Stimulated activated CD4-positive, alpha-beta T cell treated with anti-CD3 and anti-CD28 coated beads, TNF-alpha, amount 100 ng/mL, for 1 hour (primary cell): ENCODE measurements around the gene WBP4.
A peak's percentile ranks its signal among the peaks of the same experiment; 100 is the strongest.

ENCODE experiments used
- DNase-seq, 3 donors: peaks; one replicate each; pipeline ENCODE4 v3.0.0-alpha.2; 2020; ENCODE audit warnings: low read depth in 3 of 3, low spot score in 1 of 3

WBP4 gene

DNA sequence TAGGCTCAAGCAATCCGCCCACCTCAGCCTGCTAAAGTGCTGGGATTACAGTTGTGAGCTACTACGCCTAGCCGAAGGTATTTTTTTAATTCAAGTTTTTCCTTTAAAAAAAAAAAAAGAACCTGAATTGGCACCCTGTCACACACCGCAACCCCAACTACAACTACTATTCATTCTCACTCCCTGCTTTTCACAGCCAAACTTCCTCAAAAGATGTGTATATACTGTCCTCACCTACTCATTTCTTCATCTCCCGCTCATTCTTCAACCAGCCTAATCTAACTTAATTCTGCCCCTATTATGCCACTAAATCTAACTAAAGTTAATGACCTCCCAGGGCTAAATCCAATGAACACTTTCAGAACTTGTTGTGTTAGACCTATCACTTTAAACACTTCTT is 12.7 kb upstream of the WBP4 start:
- no peak for DNase-seq

DNA sequence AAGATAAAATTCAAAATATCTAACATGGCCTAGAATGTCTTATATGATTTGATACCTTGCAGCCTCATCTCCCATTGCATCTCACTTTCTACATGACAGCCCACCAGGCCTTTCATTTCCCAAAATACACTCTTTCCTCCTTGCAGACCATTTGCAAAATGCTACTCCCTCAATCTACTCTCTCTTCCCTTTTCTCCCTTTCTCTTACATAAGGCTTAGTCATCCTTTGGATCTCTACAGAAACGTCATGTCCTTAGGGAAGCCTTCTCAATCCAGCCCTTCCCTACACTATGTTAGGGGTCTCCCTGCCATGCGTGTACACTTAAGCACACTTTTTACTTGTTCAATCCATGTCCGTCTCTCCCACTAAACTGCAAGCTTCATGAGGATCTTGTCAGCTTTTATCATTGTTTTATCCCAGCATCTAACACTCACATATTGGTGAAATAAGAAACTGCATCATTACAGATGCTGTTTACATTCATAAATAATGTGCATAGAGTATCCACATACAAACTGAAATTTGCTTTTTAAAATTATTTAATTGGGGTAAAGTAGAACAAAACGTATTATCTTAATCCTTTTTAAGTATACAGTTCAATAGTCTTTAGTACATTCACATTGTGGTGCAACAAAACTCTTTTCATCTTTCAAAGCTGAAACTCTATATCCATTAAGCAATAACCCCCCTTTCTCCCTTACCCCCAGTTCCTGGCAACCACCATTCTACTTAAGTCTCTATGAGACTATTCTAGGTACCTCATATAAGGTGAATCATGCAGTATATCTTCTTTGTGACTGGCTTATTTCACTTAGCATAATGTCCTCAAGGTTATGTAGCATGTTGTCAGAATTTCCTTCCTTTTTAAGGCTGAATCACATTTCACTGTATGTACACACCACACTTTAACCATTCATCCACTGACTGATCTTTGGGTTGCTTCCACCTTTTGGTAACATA is 11.5 kb upstream of the WBP4 start:
- no peak for DNase-seq

DNA sequence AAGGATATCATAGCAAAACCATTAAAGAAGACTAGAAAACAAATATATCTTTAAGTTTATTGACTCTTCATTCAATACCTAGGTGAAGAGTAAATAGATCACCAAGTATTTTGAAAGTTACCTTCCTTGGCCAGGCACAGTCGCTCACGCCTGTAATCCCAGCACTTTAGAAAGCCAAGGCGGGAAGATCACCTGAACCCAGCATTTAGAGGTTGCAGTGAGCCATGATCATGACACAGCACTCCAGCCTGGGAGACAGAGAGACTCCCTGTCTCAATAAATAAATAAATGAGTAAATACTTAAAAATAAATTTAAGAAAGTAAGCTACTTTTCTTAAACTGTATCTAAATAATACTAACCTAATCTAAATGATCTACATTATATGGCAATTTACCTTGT is 8.9 kb upstream of the WBP4 start:
- no peak for DNase-seq

DNA sequence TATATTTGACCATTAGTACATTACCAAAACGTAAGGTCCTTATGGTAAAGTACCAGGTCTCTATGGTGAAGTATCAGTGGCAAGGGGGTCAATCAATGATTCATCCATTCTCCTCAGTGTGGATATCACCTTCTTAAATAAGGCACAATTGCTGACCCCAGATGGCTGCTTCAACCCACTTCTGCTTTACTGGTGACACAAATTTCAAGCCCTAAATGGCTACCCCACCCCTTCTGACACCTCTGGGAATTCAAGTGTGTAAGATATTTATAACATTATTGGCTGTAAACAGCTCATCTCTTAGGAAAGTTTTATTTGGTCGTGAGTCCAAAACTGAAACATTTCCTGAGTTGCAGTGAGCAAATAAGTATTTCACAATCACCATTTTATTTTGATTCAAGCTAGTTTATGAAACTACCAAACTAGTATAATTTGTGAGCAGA is 7.9 kb upstream of the WBP4 start:
- no peak for DNase-seq

DNA sequence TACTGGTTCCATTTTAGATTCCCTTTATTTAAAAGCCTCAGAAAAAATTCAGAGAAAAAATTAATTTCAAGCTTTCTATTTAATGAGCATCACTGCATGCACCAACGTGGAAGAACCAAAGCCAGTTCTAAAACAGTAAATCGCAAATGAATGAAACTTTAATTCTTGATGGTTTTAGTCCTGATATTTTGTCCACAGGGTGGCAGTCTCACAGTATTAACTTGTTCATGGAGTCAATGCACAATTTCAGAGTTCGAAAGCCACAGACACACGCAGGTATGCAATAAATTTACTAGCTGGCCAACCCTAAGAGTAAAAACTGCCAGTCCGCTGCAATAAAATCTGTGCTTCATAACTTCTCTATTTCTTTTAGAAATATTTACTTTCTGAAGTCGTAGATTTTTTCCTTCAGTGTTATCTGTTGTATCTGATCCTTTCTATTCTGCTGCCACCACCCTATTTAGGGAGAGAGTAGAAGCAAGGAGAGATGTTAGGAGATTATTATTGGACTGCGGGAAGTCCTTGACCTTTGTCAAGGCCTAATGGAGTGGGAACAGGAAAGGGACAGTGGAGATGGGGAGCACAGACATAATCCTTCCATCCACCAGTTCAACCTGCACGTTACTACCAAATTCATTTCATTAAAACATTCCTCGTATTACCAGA is 7.0 kb upstream of the WBP4 start:
- no peak for DNase-seq

DNA sequence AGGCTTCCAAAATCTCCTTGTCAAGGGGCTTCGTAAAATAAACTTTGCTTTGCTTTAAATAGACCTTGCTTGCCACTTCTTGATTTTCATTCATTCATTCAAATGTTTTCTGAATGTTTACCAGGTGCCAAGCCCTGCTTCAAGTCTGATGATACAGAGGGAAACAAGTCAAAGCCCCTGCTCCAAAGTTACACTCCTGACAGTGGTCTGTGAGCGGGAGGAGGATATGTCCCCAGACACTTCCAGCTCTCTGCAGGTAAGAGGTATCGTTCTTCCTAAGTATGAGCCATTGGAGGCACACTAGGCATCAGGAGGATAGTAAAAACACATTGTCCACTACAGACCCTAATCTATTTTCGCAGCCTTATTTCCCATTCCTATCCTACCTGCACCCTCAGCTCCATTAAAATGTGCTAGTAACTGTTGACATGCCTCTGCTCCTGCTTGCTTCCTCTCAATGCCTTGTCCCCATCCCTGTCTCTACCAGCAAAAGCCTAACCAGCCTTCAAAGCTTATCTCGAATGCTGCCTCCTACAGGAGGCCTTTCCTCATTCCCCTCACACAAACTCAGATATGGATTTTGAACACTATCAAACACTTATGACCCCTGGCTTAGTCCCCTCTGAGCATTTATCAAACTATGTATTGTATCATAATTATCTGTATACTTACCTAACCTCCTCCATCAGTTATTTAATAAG is 6.2 kb upstream of the WBP4 start:
- no peak for DNase-seq

DNA sequence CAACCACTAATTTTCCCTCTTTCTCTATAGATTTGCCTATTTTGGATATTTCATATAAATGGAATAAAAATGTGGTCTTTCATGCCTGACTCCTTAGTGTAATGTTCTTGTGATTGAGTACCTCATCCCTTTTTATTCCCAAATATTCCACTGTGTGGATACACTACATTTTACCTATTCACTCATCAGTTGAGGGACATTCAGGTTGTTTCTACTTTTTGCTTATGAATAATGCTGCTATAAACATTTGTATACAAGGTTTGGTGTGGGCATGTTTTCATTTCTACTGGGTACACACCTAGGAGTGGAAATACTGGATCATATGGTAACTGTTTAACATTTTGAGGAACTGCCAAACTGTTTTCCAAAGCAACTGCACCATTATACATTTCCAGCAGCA is 5.1 kb upstream of the WBP4 start:
- DNase-seq, result no peak

DNA sequence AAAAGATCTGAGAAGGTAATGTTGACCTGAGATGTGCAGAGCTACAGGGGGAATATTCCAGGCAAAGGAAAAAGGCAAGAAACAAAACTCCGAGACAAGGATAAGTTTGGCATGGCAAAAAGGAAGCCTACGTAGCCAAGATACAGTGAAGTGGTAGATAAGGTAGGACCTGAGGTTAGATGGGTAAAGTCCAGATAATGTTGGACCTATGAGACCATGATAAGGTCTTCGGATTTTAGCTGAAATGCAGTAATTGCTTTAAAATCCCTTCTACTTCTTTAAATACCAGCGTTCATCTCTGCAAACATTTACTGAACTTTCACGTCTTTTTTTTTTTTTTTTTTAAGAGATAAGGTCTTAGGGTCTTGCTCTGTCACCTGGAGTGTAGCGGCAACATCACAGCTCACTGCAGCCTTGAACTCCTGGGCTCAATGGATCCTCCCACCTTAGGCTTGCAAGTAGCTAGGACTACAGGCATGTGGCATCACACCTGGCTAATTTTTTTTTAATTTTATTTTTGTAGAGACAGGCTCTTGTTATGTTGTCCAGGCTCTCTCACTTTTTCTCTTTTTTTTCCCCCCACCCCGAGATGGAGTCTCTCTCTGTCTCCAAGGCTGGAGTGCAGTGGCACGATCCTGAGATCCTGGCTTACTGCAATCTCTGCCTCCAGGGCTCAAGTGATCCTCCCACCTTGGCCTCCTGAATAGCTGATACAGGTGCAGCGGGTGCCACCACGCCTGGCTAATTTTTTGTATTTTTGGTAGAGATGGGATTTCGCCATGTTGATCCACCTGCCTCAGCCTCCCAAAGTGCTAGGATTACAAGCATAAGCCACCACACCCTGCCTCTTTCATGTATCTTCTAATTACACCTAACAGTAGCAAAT is 4.2 kb upstream of the WBP4 start:
- DNase-seq, result no peak

DNA sequence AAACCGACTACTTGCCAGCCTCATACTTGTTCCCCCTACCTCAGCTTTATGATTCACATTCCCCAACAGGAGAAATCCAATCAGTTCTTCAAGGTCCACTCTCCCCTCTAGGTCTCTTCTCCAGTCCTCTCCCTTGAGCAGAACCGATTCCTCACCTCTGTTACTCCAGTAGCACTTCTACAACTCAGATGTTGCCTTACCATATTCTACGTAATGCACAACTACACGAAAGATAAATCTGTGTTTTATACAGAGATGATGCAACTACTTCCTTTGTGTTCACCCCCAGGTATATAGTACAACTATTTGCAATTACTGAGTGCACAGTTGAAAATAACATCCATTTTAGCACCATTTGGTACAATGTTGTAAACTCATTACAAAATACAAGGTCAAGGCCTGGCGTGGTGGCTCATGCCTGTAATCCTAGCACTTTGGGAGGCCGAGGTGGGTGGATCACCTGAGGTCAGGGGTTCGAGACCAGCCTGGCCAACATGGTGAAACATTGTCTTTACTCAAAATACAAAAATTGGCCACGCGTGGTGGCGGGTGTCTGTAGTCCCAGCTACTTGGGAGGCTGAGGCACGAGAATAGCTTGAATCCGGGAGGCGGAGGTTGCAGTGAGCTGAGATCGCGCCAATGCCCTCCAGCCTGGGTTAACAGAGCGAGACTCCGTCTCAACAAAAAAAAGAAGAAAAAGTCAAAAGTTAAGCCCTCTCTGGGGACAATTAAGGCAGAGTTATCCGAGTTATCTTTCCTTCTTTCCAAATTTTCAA is 2.8 kb upstream of the WBP4 start:
- DNase-seq, result no peak

DNA sequence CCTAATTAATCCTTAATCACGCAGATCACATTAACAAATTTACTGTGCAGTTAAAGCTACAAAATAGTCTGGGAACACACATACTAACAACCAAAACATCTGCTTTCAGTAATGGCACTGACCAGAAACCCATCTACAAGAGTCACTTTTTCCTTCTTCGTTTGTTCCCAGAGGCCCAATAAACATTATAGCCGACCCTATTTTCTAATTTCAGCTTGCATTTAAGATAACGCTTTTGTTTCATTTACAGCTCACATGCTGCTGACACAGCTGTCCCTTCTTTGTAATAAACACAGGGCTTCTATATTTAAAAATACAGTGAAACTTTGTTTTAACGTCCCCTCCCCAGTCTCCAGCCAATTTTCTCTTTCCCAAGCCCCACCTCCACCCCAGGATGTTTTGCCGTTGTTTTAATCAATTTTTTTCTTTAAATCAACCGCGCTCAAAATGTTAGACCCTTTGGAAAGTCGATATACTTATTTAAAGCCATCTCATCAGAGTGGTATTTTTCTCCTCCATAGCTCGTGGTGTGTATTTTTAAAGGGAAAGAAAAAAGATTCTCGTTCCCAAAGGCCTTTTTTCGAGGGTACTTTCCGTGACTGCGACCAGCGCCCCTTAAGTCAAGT is 1.7 kb upstream of the WBP4 start:
- DNase-seq, result no peak

DNA sequence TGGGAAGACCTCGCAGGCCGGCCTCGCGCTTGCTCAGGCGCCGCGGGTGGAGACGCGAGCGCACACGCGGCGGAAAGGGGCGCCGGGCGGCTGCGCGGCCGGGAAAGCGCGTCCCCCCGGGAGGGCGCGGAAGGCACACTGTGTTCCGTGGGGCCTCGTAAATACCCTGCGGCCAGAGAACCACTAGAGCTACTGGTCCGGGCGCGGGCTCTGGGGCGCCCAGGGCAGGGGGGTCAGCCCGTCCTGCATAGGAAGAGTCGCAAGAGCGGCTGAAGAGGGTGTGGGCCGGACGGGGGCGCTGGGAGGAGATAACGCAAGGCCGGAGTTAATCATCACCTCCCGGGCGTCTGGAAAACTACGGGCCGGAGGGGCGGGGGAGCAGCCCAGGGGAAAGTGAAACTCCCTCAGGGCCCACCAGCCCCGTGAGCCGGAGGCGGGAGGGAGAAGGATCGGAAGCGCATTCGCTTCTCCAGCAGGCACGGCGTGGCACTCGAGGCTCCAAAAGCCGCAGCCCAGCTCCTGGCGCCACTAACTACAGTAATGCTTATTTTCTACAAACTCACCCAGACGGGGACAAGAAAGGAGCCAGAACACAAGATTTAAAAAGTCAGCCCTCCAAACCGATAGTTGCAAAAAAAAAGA is 1.1 kb upstream of the WBP4 start:
- DNase-seq, result peak; percentile 15 to 65 (median 18)

DNA sequence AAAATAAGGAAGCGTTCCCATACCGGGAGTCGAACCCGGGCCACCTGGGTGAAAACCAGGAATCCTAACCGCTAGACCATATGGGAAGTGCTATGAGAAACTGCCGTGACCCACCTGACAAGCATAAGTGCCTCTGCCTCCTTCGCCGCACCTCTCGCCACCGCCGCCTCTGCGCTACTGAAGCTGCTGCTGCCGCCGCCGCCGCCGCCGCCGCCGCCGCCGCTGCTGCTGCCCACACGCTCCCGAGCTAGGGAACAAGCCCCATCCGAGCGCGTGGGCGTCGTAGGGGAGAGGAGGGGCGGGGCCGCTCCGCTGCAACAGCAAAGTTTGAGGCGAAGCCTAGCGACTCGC is 610 bp upstream of the WBP4 start:
- DNase-seq, result peak; percentile 55 to 84 (median 70)

DNA sequence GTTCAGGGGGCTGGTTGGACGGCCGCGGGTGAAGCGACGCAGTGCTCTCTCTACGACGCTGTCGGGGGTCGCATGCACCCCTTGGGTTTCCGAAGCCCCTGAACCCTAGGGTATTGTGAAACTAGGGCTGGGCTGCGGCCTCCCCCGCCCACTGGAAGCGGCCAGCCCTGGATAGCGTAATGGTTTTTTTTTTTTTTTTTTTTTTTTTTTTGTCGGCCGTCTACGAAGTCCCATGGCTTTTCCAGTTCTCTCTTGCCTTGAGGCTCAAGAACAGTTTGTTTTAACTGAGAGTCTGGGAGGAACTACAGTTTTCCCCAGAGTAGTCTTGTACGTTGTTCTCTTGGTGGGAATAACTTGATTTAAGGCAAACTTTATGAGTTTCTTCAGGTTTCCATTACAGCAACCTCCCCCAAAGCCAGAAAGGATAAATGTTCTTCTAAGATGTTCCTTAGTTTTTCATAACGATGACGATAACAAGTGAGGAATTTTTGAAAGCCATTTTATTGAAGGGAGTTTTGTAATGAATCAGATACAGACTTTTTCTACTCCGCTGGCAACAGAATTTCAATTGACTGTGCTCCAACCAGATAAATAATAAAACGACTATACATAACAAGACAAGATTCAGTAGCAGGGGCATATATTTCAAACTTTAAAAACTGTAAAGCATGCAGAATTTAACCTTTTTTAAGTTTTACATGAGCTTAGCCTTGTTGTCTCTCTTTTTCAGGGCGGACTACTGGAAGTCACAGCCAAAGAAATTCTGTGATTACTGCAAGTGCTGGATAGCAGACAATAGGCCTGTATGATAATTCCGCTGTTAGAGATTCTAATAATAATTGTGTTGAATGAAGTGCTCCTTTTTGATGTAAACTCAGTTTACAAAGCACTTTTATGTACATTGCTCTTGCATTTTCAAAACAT is 867 bp downstream of the WBP4 start:
- no peak for DNase-seq

DNA sequence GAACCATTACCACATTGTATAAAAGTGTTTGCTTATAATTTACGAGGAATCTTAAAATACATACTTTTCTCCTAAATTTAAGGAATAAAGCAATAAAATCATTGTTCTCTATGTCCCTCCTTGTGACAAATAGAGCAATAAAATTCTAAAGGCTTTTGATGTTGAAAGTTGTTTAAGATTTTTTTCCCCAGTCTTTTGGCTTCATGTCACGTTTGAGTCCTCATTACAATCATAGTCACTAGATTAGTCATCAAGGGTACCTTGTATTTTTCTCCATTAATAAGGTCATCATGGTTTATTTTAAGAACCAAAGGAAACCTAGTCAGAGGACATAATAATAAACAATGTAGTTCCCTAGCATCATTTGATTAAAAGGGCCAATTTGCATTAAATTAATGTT is 3.2 kb downstream of the WBP4 start:
- no peak for DNase-seq

DNA sequence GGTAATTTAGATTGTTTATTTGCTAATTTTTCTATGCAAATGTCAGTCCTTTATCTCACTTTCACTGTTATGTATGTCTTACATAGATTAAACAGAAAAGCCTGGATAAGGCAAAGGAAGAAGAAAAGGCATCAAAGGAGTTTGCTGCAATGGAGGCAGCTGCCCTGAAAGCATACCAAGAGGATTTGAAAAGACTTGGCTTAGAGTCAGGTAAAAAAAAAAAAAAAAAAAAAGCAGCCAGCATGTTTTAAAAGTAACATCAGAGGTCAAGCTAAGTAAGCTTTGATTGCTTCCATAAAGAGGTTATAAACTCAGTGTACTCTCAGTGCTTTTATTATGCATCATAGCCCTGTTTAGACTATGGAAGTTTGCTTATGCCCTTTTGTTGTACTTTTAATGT is 3.8 kb downstream of the WBP4 start:
- DNase-seq, result no peak

DNA sequence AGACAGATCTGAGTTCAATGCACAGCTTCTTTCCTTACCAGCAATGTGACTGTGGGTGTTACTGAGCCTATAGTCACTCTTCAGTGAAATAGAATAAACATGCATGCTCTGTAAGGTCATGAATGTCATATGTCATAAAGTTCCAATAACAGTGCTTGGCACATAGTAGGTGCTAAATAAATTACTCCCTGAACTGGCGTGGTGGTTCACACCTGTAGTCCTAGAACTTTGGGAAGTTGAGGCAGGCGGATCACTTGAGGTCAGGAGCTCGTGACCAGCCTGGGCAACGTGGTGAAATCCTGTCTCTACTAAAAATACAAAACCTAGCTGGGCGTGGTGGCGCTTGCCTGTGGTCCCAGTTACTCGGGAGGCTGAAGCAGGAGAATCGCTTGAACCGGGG is 13.2 kb downstream of the WBP4 start:
- DNase-seq, result no peak

DNA sequence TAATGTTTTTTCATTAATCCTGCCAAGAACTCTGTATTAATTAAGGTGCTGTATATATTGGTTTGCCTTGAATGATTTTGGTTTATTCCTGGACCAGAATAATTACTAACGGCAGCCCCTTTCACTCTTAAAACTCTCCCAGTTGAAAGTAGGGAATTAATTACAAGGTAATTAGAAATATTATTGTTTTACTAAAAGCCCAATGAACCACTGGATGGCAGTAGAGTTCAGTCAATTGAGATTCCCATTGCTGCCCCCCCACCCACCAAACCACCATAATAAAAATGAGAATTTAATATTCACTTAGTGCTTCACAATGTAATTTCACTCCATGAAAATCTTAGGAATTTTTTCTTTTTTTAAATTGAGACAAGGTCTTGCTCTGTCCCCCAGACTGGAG is 13.7 kb downstream of the WBP4 start:
- DNase-seq, result peak in 1 of 3 donors; percentile 10

DNA sequence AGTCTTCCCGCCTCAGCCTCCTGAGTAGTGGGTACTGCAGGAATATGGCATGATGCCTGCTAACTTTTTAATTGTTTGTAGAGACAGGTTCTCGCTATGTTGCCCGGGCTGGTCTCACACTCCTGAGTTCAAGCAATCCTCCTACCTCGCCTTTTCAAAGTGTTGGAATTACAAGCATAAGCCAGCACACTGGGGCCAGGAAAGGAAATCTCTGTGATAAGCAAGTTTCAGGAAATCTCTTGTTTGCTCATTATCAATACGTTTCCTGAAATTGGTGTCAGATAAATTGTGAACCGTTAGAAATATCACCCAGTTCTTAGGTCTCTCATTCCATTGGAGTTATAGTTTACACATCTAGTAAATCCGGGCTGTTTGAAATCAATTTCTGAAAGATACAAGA is 14.2 kb downstream of the WBP4 start:
- no peak for DNase-seq
